ENCODE results near the gene EDN2.

Gene EDN2

GRCh38 chr1:41507110-41507720 is 22.7 kb upstream of the EDN2 start:
- TF ChIP-seq POLR2AphosphoS5 (IDR thresholded peaks at IDR 0.05; ENCODE audit: low read depth) (no peak), REST (IDR thresholded peaks at IDR 0.05; ENCODE audit: insufficient replicate concordance, low read depth) (no peak)
- TF ChIP-seq, protein P1, sequence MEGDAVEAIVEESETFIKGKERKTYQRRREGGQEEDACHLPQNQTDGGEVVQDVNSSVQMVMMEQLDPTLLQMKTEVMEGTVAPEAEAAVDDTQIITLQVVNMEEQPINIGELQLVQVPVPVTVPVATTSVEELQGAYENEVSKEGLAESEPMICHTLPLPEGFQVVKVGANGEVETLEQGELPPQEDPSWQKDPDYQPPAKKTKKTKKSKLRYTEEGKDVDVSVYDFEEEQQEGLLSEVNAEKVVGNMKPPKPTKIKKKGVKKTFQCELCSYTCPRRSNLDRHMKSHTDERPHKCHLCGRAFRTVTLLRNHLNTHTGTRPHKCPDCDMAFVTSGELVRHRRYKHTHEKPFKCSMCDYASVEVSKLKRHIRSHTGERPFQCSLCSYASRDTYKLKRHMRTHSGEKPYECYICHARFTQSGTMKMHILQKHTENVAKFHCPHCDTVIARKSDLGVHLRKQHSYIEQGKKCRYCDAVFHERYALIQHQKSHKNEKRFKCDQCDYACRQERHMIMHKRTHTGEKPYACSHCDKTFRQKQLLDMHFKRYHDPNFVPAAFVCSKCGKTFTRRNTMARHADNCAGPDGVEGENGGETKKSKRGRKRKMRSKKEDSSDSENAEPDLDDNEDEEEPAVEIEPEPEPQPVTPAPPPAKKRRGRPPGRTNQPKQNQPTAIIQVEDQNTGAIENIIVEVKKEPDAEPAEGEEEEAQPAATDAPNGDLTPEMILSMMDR (IDR thresholded peaks at IDR 0.05; ENCODE audit: insufficient read depth, low read length), result no peak
- no peak for DNase-seq (ENCODE audit: low read depth in 1 of 2, low spot score in 1 of 2)

GRCh38 chr1:41504114-41505035 is 19.9 kb upstream of the EDN2 start:
- TF ChIP-seq POLR2AphosphoS5 (IDR thresholded peaks at IDR 0.05; ENCODE audit: low read depth) (peak; percentile 30; the same call in 1 of the 2 replicates), GABPA (IDR thresholded peaks at IDR 0.05; ENCODE audit: low read depth) (no peak), SPI1 (IDR thresholded peaks at IDR 0.05; ENCODE audit: borderline replicate concordance, low read depth) (peak; percentile 46; the same call in 1 of the 2 replicates)
- no peak for DNase-seq (ENCODE audit: low read depth in 1 of 2, low spot score in 1 of 2)

More at GRCh38 chr1:41507110-41507720, 22.7 kb upstream of the EDN2 start:
- no peaks in the 10 kb centered on the region for H3K27me3 ChIP-seq (ENCODE audit: insufficient read depth, poor library complexity, severe bottlenecking)
- no peak overlapping the region for H3K27ac ChIP-seq (replicated peaks)
- H3K4me3 ChIP-seq (replicated peaks; ENCODE audit: insufficient read depth, low read length), result no peak overlapping the region

GRCh38 chr1:41503538-41504113 is 19.1 kb upstream of the EDN2 start:
- H3K27me3 ChIP-seq (ENCODE audit: insufficient read depth, poor library complexity, severe bottlenecking), result no peaks in the 10 kb centered on the region
- TF ChIP-seq POLR2AphosphoS5 (IDR thresholded peaks at IDR 0.05; ENCODE audit: low read depth) (no peak), SPI1 (IDR thresholded peaks at IDR 0.05; ENCODE audit: borderline replicate concordance, low read depth) (peak; percentile 5; the same call in 1 of the 2 replicates)
- TF ChIP-seq, protein P1 (IDR thresholded peaks at IDR 0.05; ENCODE audit: insufficient read depth, low read length), result no peak
- DNase-seq (ENCODE audit: low read depth in 1 of 2, low spot score in 1 of 2), result no peak
- H3K4me3 ChIP-seq (replicated peaks; ENCODE audit: insufficient read depth, low read length), result no peak overlapping the region
- H3K27ac ChIP-seq (replicated peaks), result no peak overlapping the region

More at GRCh38 chr1:41504114-41505035, 19.9 kb upstream of the EDN2 start:
- Histone ChIP-seq H3K27ac (replicated peaks) (no peak overlapping the region), H3K4me3 (replicated peaks; ENCODE audit: insufficient read depth, low read length) (no peak overlapping the region), H3K27me3 (ENCODE audit: insufficient read depth, poor library complexity, severe bottlenecking) (no peaks in the 10 kb centered on the region)

DNA sequence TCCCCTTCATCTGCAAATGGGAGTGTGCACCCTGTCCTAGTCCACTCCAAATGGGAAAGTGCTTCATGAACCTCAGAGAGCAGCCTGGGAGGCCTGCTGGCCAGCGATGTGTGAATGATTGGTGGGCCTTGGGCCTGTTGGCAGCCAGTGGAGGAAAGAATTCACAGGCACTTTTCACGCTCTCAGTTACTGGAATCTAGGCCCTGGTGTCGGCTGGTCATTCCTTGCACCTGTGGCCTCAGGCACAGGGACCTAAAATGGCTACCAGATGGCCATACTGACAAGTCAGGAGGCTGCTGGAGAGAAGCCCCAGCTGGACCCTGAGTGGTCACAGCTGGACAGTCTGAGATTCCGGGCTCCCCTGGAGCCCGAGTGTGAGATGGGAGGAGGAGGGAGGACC is 18.4 kb upstream of the EDN2 start:
- TF ChIP-seq, protein P1 (IDR thresholded peaks at IDR 0.05; ENCODE audit: insufficient read depth, low read length), result no peak
- no peak for TF ChIP-seq POLR2AphosphoS5 (IDR thresholded peaks at IDR 0.05; ENCODE audit: low read depth)
- no peak for TF ChIP-seq SPI1 (IDR thresholded peaks at IDR 0.05; ENCODE audit: borderline replicate concordance, low read depth)
- no peak for TF ChIP-seq GABPA (IDR thresholded peaks at IDR 0.05; ENCODE audit: low read depth)
- Histone ChIP-seq H3K4me3 (replicated peaks; ENCODE audit: insufficient read depth, low read length) (no peak overlapping the region), H3K27ac (replicated peaks) (no peak overlapping the region), H3K27me3 (ENCODE audit: insufficient read depth, poor library complexity, severe bottlenecking) (no peaks in the 10 kb centered on the region)
- no peak for DNase-seq (ENCODE audit: low read depth in 1 of 2, low spot score in 1 of 2)

Data from HL-60 (cell line).